Spinal cord (tissue), 10 donors: ENCODE results near the gene ZMAT1. TPM values are rescaled to one million over a fixed set of nuclear protein-coding genes. Genes with fewer than 3 reads are reported as not detected.
"Not testable (repeated sequence)": the region's sequence is repeated elsewhere in the genome, so short reads cannot be mapped to it uniquely, and the experiment has no call there.

Experiments
- DNase-seq, 6 donors: peaks; one replicate each; pipeline versions ENCODE4 v3.0.0 to v3.0.0-alpha.2; 2013 to 2015; ENCODE audit warnings: low spot score in 6 of 6, low read depth in 4 of 6
- H3K27ac ChIP-seq: one replicate; pipeline ENCODE4 v1.5.1; 2013; ENCODE audit warnings: low read depth, low read length, control low read depth
- H3K27me3 ChIP-seq: one replicate; pipeline ENCODE4 v1.6.1; 2013; ENCODE audit warnings: low read length; ENCODE audit not compliant: control insufficient read depth, insufficient read depth
- H3K36me3 ChIP-seq: one replicate; pipeline ENCODE4 v1.6.1; 2013; ENCODE audit warnings: low read length; ENCODE audit not compliant: control insufficient read depth, insufficient read depth
- H3K4me1 ChIP-seq: one replicate; pipeline ENCODE4 v1.6.1; 2013; ENCODE audit warnings: low read length; ENCODE audit not compliant: control insufficient read depth, insufficient read depth
- H3K4me3 ChIP-seq: one replicate; pipeline ENCODE4 v1.5.1; 2013; ENCODE audit warnings: low read depth, low read length, control low read depth
- H3K9me3 ChIP-seq: one replicate; pipeline ENCODE4 v1.6.1; 2013; ENCODE audit warnings: low read length; ENCODE audit not compliant: control insufficient read depth, insufficient read depth
- WGBS: methylation state at CpG from one replicate; pipeline ENCODE4 v1.1.5; 2013; ENCODE audit warnings: missing lambda C conversion rate; ENCODE audit not compliant: insufficient coverage; 5-methylcytosine and 5-hydroxymethylcytosine counted together
- long read RNA-seq, 4 donors: transcript quantifications; one replicate each; lab custom pipeline, GENCODE V29; 2026
- polyA plus RNA-seq, 2 donors: library from polyadenylated mRNA; unstranded; fragments of 120-200 nt; gene quantifications; one replicate each; pipeline ENCODE4 v1.2.1, GENCODE V29; 2013; ENCODE audit not compliant: insufficient read length in 2 of 2
- total RNA-seq, 2 donors: library from RNA; depleted of rRNA in 1 of 2; stranded (reverse); fragments of 120-200 nt in 1 of 2; fragments of >200 nt in 1 of 2; gene quantifications; one replicate each; pipeline versions ENCODE4 v1.2.3 to v1.2.4, GENCODE V29; 2013 to 2014
- donor health status: healthy.

The ZMAT1 gene
- 10 to 100 TPM; 12.8 to 14.8 TPM for total RNA-seq
- polyA plus RNA-seq: 10 to 100 TPM; 30.6 to 42.1 TPM
- long read RNA-seq, donor 1, full-length matches to known transcripts: 13 of 19 reads
- long read RNA-seq, donor 1, partial matches to known transcripts: 6 of 19 reads
- long read RNA-seq, donor 1, other reads (novel, unspliced or antisense): 0 of 19 reads
- long read RNA-seq, donor 2, full-length matches to known transcripts: 4 of 4 reads
- long read RNA-seq, donor 2, partial matches to known transcripts: 0 of 4 reads
- long read RNA-seq, donor 2, other reads (novel, unspliced or antisense): 0 of 4 reads
- long read RNA-seq, donor 3, full-length matches to known transcripts: 4 of 4 reads
- long read RNA-seq, donor 3, partial matches to known transcripts: 0 of 4 reads
- long read RNA-seq, donor 3, other reads (novel, unspliced or antisense): 0 of 4 reads
- long read RNA-seq, donor 4, full-length matches to known transcripts: 7 of 12 reads
- long read RNA-seq, donor 4, partial matches to known transcripts: 5 of 12 reads
- long read RNA-seq, donor 4, other reads (novel, unspliced or antisense): 0 of 12 reads

DNA sequence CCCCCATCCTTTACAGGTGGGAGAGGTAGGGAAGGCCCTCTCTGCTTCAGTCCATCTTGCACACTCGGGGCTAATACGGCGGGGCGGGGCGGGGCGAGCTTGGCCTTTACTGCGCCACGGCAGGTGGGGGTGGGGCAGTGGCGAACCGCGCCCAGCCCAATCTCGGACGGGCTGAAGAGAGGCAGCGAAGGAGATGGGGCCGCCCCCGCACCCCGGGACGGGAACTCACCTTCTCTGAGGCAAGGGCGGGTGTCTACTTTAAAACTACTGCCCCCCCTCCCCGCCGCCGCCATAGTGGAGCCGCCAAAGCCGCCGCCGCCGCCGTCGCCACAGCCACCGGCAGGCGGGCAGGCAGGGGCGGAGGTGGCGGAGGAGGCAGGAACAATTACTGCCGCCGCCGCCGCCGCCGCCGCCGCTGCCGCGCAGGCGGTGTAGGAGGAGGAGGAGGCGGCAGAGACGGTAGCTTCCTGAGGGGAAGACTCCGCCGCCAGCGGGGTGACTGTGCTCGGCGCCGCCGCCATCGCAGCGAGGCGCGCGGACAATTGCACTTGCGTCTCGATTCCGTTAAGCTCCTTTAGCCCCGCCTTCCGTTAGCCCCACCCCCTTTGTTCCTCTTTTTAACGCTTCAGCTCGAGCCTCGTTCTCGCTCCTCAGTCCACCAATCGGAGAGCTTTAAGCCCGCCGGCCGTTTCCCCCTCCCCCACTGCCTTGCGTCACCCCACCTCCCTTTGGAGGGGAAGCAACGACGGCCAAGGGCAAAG is at the start of gene ZMAT1:
Gene ZMAT1, minus strand, starts transcription at position 540 of the 761 bp plus-strand sequence. Its CDS starts 19 bp downstream, at position 521.
- peak; percentile 58 to 98 (median 86) for DNase-seq
- Histone ChIP-seq H3K27me3 (no peaks in the 10 kb centered on the region), H3K36me3 (no peaks in the 10 kb centered on the region)

DNA sequence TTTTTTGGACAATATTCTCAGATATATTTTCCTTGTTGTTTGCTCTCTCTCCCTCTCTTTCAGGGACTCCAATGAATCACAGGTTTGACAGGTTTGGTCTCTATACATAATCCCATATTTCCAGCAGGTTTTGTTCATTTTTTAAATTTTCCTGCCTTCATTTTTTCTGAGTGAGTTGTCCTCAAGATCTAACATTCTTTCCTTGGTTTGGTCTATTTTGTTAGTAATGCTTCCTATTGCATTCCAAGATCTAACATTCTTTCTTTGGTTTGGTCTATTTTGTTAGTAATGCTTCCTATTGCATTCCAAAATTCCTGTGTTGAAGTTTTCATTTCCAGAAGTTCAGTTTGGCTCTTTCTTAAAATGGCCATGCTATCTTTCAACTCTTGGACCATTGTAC is 45.3 kb upstream of the ZMAT1 start:
- Histone ChIP-seq H3K9me3 (peaks cover 3% of the 10 kb centered on the region), H3K4me3 (no peak overlapping the region), H3K27ac (no peak overlapping the region), H3K36me3 (no peaks in the 10 kb centered on the region), H3K4me1 (no peaks in the 10 kb centered on the region), H3K27me3 (peaks cover 2% of the 10 kb centered on the region)
- DNase-seq: no peak

More for the DNA sequence above, at the start of gene ZMAT1:
- H3K27ac ChIP-seq: peak within 1 kb of the TSS; percentile 67
- peak within 1 kb of the TSS; percentile 55 for H3K4me3 ChIP-seq
- 22% methylated on average over 69 of the region's 74 CpGs for WGBS
- no peaks in the 10 kb centered on the region for H3K4me1 ChIP-seq
- H3K9me3 ChIP-seq: no peaks in the 10 kb centered on the region

DNA sequence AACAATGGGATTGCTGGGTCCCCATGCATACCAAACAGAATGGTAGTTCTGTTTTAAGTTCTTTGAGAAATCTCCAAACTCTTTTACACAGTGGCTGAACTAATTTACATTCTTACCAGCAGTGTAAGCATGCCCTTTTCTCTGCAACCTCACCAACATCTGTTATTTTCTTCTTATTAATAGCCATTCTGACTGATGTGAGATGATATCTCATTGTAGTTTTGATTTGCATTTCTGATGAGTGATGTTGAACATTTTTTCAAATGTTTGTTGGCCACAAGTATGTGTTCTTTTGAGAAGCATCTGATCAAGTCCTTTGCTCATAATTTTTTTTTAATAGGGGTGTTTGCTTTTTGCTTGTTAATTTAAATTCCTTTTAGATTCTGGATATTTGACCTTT is 41.2 kb upstream of the ZMAT1 start:
- no peak overlapping the region for H3K27ac ChIP-seq
- H3K4me1 ChIP-seq: no peaks in the 10 kb centered on the region
- H3K4me3 ChIP-seq: no peak overlapping the region
- H3K36me3 ChIP-seq: no peaks in the 10 kb centered on the region
- peaks cover 3% of the 10 kb centered on the region for H3K9me3 ChIP-seq
- no peaks in the 10 kb centered on the region for H3K27me3 ChIP-seq
- no peak for DNase-seq

DNA sequence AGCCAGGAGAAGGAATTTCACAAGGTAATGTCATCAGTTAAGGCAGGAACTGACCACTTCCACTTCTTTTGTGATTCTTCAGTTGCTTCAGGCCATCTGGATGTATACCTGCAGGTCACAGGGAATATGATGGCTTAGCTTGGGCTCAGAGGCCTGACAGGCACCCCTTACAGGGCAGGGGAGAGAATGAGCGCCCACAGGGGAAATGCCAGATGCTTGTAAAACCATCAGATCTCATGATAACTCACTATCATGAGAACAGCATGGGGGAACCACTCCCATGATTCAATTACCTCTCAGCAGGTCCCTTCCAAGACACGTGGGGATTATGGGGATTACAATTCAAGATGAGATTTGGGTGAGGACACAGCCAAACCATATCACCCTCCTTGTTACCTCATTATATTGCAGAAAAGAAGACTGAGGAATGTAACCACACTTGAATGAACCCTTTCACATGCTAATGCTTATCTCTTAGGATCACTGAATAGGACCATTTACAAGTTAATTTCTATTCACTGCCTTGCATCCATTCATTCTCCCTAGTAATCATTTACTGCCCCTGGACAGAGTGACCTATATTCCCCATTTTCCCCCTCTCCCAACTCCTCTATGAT is 33.2 kb upstream of the ZMAT1 start:
- H3K27me3 ChIP-seq, H3K4me3 ChIP-seq, H3K9me3 ChIP-seq, DNase-seq, H3K27ac ChIP-seq, H3K36me3 ChIP-seq, H3K4me1 ChIP-seq: not testable (repeated sequence)
- WGBS: no CpG with 5 or more reads among the region's 2 CpGs

DNA sequence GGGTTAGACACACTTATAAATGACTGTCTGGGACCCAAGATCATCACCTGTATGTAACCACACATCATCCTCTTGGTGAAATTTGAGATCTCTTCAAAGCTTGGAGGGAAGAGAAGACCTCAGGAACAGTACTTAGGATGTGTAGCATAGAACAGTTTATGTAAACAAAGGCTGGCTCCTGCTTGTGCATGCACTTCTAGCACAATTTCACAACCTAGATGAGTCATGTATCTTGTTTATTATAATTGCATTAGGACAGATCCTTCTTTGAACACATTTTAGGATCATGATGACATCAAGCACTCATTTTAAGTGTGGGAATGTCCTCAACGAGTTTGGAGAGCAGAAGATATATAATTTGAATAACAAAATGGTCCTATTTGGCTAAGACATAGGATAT is 26.3 kb upstream of the ZMAT1 start:
- H3K36me3 ChIP-seq: no peaks in the 10 kb centered on the region
- H3K4me1 ChIP-seq: no peaks in the 10 kb centered on the region
- no peaks in the 10 kb centered on the region for H3K9me3 ChIP-seq
- peaks cover 2% of the 10 kb centered on the region for H3K27me3 ChIP-seq
- no peak overlapping the region for H3K4me3 ChIP-seq
- no peak for DNase-seq
- 14% methylated on average over 1 of the region's 1 CpG for WGBS
- H3K27ac ChIP-seq: no peak overlapping the region

DNA sequence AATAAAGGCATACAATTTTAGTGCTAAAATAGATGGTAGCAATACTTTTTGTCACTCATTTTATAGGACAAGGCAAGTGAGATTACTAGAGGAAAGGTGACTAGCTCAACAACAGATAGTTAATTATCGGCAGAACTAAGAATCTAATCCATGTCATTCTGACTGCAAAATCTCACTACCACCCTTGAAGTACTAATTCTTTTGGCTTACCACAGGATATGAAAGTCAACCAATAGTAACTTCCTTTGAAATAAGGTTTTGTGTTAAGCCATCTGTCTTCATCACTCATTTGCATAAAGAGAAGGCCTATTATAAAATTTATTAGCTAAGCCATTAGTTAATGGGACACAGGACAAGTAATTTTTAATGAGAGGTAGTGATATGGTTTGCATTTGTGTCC is 25.3 kb upstream of the ZMAT1 start:
- no peaks in the 10 kb centered on the region for H3K36me3 ChIP-seq
- no peak for DNase-seq
- H3K27me3 ChIP-seq: peaks cover 2% of the 10 kb centered on the region
- no peak overlapping the region for H3K27ac ChIP-seq
- no CpG with 5 or more reads among the region's 1 CpG for WGBS
- H3K9me3 ChIP-seq: no peaks in the 10 kb centered on the region
- no peaks in the 10 kb centered on the region for H3K4me1 ChIP-seq
- H3K4me3 ChIP-seq: no peak overlapping the region

DNA sequence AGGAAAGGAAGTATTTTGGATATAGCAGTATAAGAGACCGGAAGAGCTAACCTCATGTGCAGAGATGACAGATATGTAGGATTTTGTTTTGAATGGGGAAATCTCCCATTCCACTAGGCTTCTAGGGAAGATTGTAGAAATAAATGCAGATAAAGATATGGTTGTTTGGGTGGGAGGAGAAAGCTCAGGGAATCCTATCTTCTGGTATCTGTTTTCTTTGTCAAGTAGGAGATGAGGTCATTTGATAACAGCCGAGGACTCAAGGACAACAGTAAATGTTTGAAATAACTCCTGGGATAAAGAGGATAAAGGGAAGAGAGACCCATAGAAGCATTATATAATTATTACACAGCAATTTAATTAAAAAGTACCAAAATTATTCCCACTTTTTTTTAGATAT is 24.7 kb upstream of the ZMAT1 start:
- no peak for DNase-seq
- peaks cover 2% of the 10 kb centered on the region for H3K27me3 ChIP-seq
- 100% methylated on average over 1 of the region's 2 CpGs for WGBS

DNA sequence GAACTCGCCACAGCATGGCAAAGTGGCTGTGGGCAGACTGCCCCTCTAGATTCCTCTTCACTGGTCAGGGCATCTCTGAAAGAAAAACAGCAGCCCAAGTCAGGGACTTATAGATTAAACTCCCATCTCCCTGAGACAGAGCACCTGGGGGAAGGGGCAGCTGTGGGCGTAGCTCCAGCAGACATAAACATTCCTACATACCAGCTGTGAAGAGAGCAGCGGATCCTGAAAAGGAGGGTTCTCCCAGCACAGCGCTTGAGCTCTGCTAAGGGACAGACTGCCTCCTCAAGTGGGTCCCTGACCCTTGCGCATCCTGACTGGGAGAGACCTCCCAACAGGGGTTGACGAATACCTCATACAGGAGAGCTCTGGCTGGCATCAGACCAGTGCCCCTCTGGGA is 18.8 kb upstream of the ZMAT1 start:
- 78% methylated on average over 6 of the region's 6 CpGs for WGBS
- H3K9me3 ChIP-seq: no peaks in the 10 kb centered on the region
- H3K27ac ChIP-seq: no peak overlapping the region
- DNase-seq: no peak
- no peaks in the 10 kb centered on the region for H3K27me3 ChIP-seq
- H3K4me1 ChIP-seq: no peaks in the 10 kb centered on the region
- H3K4me3 ChIP-seq: no peak overlapping the region
- no peaks in the 10 kb centered on the region for H3K36me3 ChIP-seq

More for the DNA sequence above, 24.7 kb upstream of the ZMAT1 start:
- H3K27ac ChIP-seq: no peak overlapping the region
- no peaks in the 10 kb centered on the region for H3K36me3 ChIP-seq
- H3K4me3 ChIP-seq: no peak overlapping the region
- H3K4me1 ChIP-seq: no peaks in the 10 kb centered on the region
- H3K9me3 ChIP-seq: no peaks in the 10 kb centered on the region

DNA sequence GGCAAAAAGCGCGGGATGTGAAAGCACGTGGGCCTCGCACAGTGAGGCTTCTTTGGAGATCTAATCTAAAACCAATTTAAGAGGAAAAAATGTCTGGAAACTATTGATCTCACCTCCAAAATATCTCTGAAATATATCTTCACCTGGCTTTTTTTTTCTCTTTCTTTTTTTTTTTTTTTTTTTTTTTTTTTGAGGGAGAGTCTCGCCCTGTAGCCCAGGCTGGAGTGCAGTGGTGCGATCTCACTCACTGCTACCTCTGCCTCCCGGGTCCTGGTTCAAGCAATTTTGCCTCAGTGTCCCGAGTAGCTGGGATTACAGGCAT is 383 bp upstream of the ZMAT1 start:
- peak overlapping the region; percentile 55 for H3K4me3 ChIP-seq
- WGBS: no CpG with 5 or more reads among the region's 8 CpGs
- no peak for DNase-seq
- H3K9me3 ChIP-seq: no peaks in the 10 kb centered on the region
- peak overlapping the region; percentile 67 for H3K27ac ChIP-seq
- no peaks in the 10 kb centered on the region for H3K4me1 ChIP-seq
- no peaks in the 10 kb centered on the region for H3K27me3 ChIP-seq
- no peaks in the 10 kb centered on the region for H3K36me3 ChIP-seq
